HG02852 (cell line): ENCODE measurements around the gene ARHGEF10L.

Experiments
- ATAC-seq: cut with Tn5 transposase; IDR thresholded peaks from one replicate; pipeline ENCODE4 v1.9.1; 2021; ENCODE audit warnings: mild to moderate bottlenecking, moderate library complexity; ENCODE audit not compliant: unreplicated experiment

The ARHGEF10L gene

DNA sequence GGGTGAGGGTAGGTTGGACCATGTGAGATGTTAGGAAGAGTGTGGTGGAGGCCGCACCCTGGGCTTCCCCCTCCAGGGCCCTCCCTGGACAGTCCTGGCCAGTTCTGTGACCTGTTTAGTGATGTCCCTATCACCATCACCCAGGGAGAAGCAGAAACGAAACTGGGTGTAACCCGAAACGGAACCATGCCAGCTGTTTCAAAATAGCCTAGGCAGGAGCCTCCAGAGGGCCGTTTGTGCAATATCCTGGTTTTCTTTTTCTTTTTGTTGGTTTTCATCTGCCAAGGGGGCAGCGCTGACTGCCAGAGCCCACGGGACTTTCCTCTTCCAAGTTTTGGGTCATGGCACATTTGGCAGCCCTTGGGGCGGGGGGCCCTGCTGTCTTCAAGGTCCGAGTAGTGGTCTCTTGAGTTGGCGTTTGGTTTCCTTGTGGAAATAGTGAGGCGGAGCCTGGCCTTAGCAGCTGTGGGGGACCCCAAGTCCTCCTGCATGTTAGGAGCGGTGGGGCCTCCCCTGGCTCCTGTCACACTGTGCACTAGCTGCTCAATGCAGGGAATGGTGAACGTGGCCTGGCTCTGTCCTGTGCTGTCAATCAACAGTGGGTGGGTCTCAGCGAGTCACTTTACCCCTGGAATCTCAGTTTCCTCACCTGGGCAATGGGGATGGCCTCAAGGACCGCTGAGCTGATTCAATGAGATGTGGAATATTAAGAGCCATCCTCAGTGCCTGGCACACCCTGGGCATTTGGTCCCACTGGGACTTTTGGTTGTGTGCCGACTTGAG, 90.7 kb downstream of the ARHGEF10L start:
- no peak for ATAC-seq

DNA sequence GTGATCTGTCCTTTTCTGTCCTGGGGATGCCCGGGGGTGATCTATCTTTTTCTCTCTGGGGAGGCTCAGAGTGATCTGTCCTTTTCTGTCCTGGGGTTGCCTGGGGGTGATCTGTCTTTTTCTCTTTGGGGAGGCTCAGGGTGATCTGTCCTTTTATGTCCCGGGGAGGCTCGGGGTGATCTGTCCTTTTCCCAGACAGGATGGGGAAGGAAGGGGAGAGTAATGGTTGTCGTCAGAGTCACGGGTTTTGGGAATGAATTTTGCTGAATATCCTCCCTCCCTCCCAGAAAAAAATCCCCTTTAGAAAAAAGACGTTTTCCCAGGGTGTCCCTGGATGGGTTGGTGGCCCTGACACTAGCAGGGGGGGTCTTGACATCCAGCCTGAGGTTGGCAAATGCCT, 91.5 kb downstream of the ARHGEF10L start:
- no peak for ATAC-seq

DNA sequence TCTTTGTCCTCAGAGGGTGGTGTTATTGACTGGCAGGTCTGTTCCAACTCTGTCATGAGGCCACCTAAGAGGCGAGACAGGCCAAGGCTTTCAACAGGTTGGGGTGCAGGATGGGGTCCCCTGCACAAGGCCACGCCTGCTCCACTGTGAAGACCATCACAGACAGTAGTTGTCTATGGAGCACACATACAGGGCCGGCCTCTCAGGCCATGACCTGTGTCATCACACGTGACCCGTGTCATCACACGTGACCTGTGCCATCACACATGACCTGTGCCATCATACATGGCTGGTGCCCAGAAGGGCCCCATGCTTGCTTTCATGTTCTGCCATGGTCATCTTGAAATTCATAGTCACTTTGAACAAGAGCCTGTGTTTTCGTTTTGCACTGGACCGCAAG, 91.9 kb downstream of the ARHGEF10L start:
- no peak for ATAC-seq

DNA sequence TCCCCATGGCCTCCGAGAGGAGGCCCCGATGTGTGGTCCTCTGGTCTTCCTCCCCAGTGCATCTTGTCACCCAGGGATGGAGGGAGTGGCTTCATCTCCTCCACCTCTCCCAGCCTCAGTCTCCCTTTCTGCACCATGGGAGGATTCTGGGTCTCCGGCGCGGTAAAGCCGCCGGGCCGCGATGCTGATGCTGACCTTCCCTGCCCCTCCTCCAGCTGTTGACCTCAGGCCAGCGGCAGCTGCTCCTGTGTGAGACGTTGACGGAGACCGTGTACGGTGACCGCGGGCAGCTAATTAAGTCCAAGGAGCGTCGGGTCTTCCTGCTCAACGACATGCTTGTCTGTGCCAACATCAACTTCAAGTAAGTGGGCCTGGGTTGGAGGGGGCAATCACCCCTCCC, 92.6 kb downstream of the ARHGEF10L start:
- no peak for ATAC-seq

DNA sequence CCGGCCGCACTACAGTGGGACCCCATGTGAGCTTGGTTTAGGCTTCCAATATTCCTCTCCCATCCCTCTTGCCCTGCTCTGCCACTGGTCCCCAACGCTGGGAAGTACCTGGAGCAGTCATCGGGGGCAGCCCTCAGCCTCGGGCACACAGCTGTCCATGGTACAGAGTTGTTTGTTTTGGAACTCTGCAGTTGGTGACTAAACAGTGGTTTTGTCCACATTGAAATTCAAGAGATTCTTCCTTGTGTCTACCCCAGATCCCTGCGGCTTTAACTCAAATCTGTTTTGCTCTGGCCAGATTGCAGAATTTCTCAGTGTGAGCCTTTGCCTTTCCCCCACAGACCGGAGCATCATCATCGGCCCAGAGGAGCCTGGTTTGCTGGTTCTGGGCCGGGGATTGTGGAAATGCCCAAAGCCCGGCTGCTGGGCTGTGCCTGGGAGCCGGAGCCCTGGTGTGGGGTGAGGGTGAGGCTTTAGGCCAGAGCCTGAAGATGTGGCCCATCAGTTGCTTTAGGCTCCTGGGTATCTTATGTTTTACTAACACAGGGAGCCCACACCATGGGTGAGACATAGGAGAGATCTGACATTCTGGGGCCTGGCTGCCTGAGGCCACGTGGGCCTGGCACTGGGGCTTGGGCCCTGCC, 93.2 kb downstream of the ARHGEF10L start:
- ATAC-seq, result no peak

DNA sequence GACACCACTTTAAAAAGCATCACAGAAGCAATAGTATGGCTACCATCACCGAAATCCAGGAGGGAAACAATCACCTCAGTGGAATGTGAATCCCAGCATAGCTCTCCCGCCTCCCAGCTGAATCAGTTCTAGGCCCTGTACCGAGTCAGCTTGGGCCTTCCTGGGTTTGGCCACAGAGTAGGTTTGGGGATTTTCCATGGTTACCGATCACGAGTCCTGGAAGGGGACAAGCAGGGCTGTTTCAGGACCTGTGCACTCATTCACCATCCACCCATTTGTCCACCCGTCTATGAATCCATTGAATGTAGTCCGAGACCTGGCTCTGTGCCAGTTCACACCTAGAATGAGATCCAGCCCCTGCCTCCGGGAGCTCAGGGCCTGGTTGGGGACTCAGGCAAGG, 94.2 kb downstream of the ARHGEF10L start:
- no peak for ATAC-seq

DNA sequence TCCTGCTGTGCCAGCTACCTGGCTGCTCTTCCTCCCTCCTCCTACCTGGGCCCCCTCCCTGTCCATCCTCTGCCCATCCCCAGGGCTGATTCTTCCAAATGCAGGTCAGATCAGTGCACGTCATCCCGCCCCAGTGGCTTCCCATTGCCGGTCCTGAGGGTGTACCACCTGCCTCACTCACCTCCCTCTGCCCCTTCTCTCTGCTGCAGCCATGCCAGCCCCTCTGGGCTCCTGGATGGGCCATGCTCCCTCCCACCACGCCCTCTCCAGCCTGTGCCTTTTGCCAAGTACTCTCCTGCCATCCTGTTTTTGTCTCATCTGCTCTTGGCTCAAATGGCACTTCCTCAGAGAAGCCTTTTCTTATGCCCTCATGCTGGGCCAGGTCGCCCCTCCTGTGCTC, 95.8 kb downstream of the ARHGEF10L start:
- ATAC-seq, result no peak

DNA sequence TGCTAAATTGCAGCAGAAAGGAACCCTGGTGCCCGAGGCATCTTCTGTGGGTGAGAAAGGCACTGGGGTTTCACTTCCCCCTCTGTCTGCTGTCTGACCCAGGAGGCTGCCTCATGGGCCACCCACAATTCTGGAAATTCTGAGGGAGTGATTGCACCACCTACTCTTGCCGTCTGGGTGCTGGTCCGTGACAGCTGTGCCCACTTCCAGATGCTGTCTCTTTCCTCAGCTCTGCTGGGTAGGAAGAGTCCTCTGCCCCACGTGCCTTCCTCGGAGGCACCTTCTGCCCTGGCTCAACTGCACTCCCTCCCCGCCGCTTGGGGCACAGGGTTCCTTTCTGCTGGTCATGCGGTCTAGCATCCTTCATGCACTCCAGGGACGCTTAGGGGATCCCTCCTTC, 96.3 kb downstream of the ARHGEF10L start:
- ATAC-seq, result no peak

DNA sequence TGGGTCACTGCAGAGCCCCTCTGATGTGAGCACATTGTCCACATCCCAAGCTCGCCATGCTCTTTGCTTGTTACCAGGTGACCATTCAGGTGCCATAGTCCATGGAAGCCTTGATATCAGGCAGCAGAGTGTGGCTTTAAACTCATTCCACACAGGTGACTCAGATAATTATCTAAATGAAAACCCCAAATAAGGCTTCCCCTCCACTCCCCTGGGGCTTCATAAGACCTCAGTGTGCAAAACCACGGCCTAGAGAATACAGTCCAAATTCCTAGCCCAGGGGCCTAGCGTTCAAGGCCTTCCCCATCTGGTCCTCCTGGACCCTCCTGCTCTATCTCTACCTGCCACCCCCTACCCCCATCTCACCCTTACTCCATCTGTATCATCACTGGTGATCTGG, 97.1 kb downstream of the ARHGEF10L start:
- ATAC-seq, result no peak

DNA sequence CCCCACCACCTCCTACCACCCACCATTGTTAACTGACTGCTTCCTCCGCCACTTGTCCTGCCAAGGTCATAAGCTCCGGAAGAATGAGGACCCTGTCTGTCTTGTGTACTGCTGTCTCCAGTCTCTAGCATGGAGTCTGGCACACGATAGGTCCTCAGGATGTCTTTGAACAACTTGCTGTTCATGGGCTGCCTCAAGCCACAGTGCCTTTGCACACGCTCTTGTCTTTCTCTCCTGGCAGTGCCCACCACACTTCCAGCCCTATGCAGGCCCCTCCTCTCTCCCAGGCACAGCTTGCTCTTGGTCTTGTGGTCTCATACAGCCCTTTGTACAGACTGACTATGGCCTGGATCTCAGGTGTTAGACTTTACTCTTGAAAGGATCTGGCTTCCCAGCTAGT, 97.6 kb downstream of the ARHGEF10L start:
- no peak for ATAC-seq

DNA sequence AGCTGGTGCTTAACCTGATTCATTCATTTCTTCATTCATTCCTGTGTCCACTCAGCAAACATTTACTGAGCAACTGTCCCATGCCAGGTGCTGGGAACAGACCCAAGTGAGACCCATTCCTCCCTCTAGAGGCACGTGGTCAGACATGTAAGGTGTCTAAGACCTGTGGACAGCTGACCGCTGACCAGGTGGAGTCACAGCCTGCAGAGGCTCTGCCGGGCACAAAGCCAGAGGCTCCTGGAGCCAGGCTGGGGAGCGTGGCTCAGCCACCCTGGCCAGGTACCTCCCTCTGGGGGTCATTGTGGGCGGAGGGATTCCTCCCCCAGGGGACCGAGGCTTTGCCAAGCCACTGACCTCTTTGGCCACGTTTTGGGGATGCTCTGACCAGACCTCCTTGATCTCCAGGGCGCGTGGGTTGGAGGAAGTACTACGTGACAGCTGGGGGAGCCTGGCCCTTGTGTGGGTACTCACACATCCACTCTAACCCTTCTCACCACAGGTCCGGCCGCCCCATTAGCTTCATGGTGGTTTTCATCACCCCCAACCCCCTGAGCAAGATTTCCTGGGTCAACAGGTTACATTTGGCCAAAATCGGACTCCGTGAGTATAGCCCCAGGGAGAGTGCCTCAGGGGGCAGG, 100.3 kb downstream of the ARHGEF10L start:
- no peak for ATAC-seq

DNA sequence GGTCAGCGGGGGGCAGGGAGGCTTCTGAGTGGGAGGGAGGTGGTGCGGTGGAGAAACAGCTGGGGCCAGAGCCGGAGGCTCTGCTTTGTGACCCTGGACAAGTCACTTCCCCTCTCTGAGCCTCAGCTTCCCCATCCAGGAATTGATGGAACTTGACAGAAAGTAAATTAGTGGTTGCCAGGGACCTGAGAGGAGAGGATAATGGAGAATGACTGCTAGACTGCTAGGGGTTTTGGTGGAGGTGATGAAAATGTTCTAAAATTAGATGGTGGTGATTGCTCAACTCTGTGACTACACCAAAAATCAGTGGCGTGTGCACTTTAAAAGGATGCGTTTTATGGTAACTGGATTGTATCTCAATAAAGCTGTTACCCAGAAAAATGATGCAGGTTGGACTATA, 100.9 kb downstream of the ARHGEF10L start:
- ATAC-seq, result no peak

DNA sequence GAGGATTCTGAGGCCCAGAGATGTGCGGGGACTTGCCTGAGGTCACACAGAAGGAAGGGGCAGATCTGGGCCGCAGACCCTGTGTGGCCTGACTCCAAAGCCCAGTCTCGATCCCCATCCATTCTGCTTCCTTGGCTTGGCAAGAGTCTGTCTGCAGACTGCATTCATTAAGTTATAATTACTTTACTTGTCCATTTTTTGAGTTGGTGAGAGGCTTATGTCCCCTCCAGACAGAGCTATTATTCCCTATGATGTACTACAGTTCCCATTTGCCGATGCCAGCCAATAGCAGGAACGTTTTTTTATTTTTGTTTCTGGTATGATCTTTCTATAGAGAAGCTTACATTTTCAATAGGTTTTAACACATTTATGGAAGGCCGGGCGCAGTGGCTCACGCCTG, 101.5 kb downstream of the ARHGEF10L start:
- no peak for ATAC-seq

DNA sequence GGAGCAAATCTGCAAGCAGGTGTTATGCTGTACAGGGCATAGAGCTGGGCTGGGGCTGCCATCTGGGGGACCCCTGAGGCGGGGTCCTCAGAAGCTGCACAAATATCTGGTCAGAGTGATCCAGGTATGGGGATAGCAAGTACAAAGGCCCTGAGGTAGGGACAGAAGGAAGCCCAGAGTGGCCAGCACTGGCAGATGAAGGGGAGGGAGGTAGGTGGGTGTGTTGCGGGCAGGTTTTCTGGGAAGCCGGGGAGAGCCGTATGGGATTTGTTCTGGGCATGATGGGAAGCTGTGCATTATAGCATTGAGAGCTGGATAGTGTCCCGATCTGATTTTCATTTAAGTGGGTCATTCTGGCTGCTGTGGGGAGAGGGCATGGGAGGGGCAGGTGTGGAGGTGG, 102.7 kb downstream of the ARHGEF10L start:
- no peak for ATAC-seq

DNA sequence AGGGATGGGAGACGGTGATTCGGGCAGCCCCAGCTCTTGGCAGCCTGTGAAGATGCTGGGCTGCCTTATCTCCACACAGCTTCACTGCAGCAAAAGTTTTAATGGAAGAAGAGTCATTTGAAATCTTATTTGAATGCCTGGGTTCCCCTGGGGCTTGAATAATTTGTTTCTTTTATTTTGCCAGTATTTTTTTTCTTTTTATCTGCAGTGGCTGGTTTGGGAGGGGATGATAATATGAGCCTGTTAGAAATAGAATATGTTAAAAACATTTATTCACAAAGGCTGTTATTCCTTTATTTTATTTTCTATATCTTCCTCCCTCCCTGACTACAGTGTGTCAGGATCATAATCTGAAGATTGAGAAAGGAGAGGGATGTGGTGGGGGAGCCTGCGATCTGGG, 103.4 kb downstream of the ARHGEF10L start:
- ATAC-seq, result no peak

DNA sequence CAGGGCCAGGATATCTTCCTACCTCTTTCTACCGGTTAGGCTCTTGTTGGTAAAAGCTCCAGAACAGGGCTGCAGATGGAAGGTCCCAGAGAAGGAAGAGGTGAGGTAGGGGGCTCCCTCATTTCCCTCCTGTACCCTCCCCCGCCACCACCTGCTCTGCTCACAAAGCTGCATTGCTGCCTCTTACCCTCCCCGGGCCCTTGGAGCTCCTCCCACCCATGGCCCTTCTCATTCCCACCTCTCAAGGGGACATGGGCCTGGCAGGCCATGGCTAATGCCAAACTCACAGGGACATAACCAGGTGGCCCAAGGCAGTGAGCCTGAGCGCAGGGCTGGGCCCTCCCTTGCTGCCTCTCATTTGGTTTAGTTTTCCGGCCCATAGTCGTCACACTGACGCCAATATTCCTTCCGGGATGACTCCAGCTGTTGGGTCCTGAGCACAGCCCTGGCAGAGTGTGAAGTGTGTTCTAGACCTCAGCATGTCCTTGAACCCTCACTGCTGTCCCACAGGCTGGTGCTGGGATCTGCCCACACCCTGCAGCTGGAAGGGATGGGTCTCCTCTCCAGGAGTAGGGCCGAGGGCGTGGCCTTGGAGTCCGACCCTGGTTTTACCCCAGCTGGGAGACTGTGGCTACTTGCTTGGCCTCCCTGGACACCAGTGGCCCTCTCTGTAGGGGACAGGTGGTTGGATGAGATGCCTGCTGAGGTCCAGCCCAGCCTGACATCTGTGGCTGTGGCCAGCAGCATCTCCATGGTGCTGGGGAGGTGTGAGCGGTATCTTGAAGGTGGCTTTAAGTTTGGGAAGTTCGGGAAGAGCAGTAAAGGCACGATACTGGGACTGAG, 104.6 kb downstream of the ARHGEF10L start:
- ATAC-seq, result no peak

DNA sequence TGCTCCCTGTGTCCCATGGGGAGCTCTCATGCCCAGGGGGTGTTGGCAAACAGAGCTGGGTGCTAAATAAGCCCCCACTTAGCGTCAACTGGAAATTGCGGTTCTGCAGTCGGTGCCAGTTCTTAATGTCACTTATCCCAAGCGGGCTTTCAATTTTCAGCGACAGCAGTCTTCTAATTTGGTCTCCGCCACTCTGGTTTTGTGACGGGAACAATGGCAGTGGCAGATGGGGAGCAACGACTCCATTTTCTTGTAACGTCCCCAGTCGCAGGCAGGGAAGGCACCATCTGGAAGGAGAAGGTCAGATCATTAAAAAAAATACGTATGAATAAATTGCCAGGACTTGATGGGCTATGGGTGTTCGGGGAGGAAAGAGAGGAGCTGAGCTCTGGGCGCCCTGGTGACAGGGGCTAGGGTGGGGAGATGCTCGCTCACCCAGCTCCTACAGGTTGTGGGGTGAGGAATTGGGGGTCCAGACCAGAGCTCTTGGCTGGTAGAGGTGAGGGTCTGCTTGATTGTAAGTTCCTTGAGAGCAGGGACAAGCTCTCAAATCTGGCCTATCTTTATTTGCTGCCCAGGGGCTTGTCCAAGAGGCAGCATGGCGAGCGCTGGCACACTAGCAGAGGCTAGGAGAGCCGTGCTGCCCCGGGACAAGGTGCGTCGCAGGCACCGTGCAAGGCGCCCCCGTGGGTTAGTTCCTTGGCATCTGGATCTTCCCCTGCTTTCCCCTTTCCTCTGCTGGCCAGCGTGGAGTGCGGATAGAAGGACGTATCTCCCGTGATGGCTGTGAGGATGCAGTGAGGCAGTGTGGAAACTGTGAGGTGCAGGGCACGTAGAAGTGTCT, 105.8 kb downstream of the ARHGEF10L start:
- no peak for ATAC-seq

DNA sequence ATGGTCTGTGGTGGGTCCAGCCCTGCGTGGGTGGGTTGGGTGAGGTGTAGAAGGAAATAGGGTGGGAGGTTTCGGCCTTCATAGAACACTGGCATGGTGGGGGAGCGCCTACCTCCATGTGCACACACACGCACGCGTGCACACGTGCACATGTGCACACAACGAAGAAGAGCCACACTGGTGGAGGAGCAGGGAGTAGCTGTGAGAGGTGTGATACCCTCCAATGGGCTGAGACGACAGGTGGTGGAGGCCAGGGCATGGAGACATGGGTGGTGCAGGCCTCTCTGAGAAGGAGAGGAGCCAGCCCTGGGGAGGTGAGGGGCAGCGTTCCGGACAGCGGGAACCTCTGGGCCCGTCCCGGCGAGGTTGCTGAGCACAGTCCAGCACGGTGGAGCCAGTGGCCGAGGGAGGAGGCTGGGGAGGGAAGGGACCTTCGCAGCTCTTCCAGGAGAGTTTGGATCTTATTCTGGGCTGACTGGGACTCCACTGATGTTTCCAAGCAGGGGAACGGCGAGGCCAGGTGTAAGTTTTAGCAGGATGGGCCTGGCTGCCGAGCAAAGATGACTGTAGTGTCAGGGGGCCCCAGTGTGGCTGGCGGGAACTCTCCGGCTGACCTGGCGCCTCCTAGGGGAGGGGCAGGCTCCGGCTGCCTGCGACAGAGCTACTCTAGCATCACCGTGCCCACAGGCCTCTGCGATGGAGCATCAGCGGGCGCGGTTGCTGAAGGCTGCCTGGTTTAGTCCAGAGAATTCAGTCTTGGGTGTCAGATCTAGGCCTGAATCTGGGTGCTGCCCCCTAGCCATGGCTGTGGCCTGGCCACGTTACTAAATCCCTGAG, 107.2 kb downstream of the ARHGEF10L start:
- no peak for ATAC-seq

DNA sequence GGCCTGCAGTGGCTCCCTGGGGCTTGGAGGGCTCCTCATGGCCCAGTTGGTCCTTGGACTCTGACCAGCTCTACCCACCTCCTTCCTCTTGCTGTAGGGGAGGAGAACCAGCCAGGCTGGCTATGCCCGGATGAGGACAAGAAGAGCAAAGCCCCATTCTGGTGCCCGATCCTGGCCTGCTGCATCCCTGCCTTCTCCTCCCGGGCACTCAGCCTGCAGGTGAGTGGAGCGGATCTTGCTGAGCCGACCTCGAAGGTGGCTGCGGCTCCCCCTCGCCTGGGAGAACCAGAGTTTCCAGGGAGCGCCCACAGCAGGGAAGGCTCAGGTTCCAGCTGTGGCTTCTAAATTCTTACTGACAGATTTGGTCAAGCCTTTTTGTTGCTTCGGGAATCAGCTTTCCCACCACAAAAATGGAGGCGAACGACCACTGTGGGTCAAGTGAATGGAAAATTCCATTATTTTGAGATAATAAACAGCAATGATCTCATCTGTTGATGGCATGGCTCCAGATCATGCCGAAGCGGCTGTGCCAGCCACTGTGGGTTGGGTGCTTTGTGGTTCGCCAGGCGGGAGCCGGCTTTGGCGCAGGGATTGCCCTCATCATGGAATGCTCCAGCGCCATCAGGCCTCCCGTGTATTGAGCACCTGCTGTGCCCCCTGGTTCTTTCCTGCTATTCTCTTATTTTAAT, 109.1 kb downstream of the ARHGEF10L start:
- ATAC-seq, result no peak
